Hippocampal formation (tissue), 2 donors: ENCODE results near the gene HRG.
"Not testable (repeated sequence)": the region's sequence is repeated elsewhere in the genome, so short reads cannot be mapped to it uniquely, and the experiment has no call there.

Source experiments
- DNase-seq, 2 donors: peaks; one replicate each; lab custom pipeline; 2025; lab: John Stamatoyannopoulos, UW

The HRG gene, protein sequence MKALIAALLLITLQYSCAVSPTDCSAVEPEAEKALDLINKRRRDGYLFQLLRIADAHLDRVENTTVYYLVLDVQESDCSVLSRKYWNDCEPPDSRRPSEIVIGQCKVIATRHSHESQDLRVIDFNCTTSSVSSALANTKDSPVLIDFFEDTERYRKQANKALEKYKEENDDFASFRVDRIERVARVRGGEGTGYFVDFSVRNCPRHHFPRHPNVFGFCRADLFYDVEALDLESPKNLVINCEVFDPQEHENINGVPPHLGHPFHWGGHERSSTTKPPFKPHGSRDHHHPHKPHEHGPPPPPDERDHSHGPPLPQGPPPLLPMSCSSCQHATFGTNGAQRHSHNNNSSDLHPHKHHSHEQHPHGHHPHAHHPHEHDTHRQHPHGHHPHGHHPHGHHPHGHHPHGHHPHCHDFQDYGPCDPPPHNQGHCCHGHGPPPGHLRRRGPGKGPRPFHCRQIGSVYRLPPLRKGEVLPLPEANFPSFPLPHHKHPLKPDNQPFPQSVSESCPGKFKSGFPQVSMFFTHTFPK

DNA sequence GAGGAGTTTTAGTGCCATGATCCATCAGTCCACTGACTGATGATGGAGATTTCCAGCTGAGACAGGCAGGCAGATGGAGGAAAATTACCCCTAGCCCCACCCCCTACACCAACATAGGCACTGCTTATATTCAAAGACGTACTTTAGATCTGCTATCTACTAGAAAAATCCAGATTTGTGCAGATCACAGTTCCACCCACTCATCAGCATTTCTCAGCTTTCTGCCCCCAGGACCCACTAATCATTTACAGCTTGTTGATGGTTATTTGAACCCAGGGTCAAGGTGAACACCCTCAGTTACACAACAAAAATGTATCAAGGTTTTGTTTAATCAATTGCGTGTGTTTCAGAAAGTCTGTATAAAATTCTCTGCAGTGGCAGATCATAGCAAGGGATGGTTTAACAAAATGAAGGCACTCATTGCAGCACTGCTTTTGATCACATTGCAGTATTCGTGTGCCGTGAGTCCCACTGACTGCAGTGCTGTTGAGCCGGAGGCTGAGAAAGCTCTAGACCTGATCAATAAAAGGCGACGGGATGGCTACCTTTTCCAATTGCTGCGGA lies at the start of gene HRG:
Gene HRG (plus strand): TSS at position 390 of the 564 bp plus-strand sequence. CDS start 18 bp downstream, at position 408.
- no peak for DNase-seq

DNA sequence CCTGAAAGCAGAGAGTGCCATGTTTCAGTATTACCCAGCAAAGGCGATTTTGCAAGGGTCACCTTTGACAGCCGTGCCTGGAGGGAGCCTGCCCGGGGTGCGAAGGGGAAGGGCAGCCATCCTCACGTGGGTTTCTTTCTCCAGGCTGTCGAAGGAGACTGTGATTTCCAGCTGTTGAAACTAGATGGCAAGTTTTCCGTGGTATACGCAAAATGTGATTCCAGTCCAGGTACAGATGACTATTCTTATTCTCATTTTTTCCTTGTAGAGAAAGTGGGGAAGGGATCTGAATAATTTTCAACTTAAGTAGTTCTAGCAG lies 49.6 kb upstream of the HRG start:
- no peak for DNase-seq

DNA sequence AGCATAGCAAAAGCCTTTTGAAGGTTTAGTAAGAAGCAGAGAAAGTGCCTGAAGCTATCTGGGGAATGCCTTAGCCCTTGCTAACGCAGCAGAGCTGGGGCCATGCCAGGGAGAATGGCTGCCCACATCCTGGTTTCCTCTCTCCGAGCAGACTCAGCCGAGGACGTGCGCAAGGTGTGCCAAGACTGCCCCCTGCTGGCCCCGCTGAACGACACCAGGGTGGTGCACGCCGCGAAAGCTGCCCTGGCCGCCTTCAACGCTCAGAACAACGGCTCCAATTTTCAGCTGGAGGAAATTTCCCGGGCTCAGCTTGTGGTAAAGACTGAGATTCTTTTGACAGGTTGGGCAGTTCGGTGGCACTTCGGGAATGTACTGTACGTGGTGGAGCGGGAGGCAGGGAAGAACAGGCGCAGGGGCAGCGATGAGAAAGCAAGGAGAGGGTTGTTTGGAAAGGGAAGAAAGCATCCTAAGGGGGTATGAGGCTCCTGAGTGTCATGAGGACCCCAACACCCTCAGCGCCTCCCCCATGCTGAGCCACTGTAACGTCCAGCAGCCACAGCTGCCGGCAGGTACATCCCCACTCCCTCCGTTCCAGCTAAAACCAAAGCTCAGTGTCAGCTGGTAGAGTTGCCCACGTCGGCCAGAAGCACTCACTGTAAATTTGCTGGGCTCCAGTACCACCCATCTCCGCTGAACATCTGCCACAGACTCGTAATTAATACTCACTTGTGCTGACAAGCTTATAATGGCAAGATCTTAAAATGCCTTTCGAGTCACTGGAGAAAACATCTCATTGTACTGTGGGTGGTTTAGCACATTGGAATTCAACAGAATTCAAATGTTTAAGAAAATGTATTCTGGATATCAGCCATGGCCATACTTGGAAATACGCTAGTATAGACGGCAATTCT lies 48.5 kb upstream of the HRG start:
- peak; percentile 71 for DNase-seq

DNA sequence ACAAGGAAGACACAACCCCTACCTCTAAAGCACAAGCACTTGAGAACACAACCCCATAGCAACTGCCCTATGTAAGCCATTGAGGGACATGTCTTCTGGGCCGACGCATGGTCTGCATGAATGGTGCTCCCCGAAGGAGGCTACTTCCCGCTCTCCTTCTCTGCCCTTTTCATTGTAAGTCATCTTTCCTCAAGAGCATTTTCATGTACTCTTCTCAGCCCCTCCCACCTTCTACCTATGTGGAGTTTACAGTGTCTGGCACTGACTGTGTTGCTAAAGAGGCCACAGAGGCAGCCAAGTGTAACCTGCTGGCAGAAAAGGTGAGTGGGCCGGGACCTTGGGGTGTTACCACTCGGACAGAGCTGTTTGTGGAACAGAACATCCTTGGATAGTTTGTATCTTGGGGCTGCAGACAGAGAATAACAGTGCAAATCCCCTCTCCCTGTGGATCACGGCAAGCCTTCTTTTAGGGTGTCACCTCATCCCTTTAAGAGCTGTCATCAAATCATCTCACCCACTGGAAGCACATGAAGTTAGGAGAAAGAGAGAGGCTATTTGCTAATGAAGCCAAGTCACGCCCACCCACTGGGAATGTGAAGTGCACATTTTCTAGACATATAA lies 47.4 kb upstream of the HRG start:
- DNase-seq = no peak

DNA sequence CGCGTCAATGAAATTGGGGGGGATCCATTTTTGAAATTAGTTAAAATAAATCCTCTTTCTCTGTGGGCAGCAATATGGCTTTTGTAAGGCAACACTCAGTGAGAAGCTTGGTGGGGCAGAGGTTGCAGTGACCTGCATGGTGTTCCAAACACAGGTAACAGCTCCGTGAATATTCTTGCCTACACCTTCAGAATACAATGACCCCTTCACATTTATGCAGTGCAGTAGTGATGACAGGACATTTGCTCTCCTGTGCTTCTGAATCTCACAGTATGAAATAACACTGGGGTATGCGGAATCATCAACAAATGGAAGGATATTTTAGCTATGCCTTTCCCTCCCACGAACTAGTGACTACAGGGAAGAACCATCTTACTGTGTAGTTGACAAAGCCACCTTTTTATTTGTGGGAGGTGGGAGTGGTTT lies 46.0 kb upstream of the HRG start:
- no peak for DNase-seq

DNA sequence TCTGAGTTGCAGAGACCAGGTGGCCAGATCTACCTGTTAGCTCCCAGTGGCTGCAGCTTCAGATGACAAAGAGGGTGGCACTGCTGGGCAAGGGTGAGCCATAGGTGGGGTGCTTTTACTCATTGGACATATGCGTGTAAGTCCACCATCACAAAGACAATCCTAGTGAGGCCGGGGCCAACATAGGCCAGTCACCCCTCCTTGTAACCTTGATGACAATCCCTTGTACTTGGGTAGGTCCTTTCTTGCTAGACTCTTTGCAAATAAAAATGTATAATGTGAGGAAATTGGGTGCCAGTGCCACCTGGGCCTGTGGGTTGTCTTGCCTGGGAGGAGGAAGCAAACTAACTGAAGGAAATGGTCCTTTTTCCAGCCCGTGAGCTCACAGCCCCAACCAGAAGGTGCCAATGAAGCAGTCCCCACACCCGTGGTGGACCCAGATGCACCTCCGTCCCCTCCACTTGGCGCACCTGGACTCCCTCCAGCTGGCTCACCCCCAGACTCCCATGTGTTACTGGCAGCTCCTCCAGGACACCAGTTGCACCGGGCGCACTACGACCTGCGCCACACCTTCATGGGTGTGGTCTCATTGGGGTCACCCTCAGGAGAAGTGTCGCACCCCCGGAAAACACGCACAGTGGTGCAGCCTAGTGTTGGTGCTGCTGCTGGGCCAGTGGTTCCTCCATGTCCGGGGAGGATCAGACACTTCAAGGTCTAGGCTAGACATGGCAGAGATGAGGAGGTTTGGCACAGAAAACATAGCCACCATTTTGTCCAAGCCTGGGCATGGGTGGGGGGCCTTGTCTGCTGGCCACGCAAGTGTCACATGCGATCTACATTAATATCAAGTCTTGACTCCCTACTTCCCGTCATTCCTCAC lies 45.4 kb upstream of the HRG start:
- no peak for DNase-seq

DNA sequence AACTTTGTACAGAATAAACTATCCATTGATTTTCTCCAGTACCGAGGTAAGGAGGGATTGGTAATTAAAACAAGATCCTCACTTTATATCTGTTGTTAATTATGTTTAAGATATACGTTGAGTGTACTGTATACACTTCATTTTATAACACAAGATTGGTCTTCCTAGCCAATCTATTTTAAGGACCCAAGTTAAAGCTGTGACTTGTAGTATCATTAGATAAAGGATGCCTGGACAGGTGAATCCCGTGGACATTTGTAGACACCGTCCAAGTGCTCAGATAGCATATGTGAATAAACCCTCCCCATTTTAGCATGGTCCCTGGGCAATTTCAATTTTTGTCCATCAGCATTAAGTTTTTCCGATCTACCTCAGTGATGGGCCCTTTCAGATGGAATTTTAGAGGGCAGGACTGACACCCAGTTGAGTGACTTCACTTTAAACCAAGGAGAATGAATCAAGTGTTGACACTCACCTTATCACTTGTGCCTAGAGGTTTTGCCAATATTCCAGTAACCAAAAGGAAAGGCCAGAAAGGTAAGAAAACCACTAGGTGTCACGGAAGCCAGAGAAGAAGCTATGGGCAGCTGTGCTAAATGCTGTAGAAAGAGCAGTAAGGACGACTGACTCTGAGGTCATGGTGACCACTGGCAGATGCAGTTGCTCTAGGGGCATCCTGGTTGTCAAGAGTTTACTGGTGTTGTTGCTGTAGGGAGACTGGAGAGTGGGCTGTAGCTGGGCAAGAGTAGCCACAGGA lies 43.7 kb upstream of the HRG start:
- DNase-seq = no peak

DNA sequence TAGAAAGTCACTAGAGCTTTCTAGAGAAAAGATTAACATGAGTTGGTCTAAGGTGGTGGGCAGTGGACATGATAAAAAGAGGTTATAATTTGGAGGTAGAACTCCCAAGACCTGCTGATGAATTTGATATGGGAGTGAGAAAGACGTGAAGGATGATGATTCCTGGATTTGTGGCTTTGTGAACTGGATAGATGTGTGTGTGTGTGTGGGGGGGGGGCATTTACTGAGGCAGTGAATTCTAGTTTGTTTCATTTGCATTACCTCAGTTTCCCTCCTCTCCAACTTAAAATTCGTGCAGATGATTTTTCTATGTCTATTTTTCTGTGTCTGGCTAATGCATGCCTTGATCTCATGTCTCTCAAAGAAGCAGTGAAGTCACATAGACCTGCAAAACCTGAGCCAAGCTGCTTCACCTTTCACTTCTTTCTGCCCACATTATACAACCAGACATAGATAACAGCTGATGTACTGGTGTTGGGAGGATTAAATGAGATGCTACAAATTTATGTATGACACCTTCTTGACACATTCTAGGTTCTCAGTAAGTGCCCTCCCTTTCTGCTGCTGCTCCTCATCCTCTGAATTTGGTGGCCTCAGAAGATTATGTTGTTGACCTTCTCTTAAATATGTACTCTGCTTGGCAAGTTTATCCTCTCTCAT lies 43.0 kb upstream of the HRG start:
- DNase-seq = no peak

DNA sequence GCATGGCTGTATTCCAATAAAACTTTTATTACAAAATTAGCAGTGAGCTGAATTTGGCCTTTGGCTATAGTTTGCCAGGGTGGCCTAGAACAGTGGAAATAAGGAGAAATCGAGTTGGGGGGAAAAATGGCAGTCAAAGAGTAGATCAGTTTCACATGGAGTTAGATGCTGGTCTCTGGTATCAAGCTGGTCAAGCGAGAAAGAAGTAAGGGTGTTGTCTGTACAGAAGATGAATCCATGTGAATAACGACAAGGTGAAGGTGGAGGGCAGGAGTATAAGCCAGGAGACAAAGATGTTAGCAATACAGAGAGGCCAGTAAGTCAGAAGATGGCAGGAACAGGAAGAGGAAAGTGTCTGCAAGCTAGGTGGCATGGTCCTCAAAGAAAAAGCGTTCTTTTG lies 41.2 kb upstream of the HRG start:
- DNase-seq = no peak

DNA sequence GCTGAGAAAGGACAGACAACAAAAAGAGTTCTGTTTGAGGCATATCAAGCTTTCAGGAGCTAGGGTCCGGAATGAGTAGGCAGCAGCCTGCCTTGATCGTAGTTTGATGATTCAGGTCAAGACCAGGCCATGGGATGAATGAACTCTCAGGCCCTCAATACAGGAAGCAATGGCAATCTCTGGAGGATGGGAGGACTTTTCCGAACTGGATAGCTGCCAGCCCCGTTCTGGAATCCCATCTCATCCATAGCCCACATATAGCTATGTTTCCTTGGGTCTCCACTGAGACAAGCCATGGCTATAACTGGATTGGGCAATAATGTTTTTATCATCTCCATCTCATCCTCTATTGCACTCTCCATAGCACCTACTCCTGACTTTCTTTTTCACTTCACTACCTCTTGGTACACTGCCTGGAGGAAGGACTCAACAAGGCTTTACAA lies 40.2 kb upstream of the HRG start:
- no peak for DNase-seq

DNA sequence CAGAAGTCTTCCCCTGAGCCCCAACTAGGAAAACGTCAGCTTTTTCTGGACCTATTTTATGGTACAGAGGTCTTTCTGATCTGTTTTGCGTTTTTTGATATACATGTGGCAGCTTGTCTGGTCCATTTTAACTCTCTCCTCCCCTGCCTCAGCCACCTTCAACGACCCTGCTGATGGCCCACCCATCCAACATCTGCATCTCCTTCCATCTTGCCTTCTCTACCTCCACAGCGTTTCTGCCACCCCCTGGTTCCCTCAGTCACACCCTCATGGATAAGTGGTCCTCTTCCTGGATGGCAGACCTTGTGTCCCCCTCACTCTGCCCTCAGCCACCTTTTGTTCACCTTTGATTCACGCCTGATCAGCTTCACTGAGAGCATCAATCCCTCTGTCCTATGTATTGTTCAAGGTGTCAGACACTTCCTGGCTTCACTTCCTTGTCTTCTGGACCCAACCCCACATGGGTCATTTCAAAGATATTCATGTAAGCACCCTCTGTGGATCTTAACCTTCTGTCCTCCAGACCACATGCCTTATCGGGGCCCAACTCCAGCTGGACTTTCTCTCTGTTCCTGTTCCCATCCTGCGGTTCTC lies 39.5 kb upstream of the HRG start:
- no peak for DNase-seq

DNA sequence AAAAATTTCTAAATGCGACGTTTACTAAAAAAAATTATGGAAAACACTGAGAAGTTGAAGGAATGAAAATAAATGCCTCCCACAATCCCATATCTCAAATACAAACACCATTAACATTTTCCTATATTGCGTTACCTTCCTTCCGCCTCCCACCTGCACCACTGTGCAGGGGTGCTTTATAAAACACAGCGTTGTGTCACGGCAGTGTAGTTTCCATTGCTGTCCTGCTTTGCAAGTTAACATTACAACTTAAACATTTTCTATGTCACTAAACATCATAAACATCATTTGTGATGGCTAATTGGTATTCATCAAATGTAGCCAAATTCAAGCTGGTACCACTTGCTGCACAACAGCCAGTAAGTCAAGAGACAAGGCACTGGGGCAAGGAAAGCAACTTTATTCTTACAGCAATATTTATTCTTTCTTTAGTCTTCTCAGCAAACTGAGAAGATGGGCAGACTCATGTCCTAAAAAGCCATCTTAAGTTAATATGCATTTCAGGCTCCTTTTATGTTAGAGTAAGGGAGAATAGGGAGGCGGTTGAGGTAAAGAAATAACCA lies 37.9 kb upstream of the HRG start:
- no peak for DNase-seq

DNA sequence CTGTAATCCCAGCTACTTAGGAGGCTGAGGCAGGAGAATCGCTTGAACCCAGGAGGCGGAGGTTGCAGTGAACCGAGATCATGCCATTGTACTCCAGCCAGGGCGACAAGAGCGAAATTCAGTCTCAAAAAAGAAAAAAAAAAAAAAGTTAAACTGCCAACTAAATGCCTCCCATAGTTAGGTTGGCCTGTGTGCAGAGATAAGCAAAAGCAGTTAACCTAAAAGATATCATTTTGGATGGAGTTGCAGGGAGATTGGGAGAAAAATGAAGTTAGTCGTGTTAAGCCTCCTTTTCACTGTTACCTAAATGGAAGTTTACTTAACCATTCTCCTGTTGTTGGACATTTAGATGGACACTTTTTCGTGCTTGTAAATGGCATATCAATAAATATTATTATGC lies 37.1 kb upstream of the HRG start:
- DNase-seq = no peak

DNA sequence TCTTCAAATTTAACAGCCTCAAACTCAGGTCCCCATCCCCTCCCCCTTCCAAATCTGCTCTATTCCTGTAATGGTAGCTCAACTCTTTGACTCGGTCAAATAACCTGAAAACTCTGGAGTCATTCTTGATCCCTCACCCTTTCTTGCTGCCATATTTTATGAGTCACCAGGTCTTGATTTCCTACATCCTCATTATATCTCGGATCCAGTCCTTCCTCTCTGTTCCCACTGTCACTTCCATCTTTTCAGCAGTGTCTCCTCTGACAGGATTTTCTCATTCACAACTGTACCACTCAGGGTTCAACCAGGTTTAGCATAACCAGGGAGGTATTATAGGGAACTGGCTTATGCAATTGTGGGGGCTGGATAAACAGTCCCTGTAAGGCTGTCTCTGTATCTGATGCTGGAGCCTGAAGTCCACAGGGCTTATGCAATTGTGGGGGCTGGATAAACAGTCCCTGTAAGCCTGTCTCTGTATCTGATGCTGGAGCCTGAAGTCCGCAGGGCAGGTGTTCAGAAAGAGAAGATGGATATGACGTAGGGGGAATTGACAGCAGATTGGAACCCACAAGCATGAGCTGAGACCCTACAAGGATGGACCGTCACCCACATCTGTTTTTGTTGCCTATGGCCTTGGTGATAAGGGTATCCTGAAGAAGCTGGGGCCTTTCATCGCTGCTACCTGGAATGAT lies 34.7 kb upstream of the HRG start:
- DNase-seq = no peak

DNA sequence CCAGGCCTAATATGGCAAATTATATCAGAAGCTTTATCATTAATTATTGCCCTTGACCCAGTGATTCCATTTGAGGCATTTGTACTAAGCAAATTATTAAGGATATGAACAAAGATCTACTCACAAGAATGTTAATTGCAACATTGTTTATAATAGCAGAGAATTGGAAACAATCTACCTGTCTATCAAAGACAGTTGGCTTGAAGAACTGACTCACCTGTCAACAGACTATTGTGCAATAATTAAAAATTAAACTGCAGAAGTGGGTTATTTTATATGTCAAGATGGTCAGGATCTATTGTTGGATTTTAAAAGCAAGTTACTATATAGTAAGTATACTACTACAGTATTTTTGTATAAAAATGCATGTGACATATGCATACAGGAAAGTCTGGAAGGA lies 32.3 kb upstream of the HRG start:
- no peak for DNase-seq

DNA sequence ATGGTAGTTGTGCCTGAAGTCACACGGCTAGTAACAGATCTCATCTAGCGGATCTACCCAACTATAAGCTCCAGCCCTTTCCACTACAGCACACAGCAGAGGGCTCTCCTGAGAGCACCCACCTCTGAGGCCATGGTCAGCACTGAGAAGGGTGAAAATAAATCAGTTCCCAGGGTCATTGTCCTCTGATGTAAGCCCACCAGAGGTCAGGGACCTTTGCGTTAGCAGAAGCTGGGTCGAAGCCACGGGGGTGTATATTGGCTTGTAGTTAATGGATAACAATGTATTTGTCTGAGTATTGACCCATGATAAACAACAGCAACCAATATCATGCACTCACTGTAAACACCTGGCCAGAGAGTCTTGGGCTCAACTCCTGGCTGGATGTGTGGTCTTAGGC lies 31.6 kb upstream of the HRG start:
- not testable (repeated sequence) for DNase-seq

DNA sequence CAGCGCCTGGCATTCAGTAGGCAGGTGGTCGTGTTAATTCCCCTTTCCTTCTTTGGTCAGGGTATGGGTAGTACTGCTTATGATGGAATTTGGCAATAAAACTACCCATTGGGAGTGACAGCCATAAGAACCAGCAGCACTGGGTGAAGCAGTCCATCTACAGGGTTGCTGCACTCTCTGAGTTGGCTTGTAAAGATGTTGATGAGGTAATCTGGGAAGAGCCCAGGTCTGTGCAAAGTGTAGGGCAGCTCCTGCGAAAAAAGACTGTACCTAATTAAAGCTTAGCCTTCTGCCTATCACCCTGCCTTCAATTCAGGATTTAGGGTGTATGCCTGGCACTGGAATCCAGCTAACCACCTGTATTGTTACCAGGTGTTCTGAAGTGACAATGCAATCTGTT lies 30.3 kb upstream of the HRG start:
- no peak for DNase-seq

DNA sequence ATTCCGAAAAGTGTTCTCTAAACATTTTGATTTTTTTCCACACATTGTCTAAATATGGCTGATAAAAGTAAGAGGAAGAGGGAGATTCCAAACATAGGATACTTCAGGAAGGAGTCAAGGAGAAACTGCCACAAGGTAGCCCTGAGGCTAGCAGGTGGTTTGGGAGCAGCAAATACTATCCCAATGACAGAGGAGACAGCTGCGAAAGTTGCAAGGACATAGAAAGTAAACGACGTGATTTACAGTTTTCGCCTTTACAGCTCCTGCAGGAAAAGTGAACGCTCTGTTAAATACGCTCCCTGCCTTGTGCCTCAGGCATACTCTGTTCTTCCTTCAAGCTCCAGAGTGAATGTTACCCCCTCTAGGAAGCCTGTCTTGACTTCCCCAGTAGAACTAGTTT lies 29.3 kb upstream of the HRG start:
- no peak for DNase-seq
